Activated T-cell treated with anti-CD3 and anti-CD28 coated beads for 48 hours (primary cell): ENCODE data around the gene MOGAT1.

Source experiments
- DNase-seq: peaks from one replicate; pipeline ENCODE4 v3.0.0-alpha.2; 2020; ENCODE audit warnings: low read depth

Gene MOGAT1, protein sequence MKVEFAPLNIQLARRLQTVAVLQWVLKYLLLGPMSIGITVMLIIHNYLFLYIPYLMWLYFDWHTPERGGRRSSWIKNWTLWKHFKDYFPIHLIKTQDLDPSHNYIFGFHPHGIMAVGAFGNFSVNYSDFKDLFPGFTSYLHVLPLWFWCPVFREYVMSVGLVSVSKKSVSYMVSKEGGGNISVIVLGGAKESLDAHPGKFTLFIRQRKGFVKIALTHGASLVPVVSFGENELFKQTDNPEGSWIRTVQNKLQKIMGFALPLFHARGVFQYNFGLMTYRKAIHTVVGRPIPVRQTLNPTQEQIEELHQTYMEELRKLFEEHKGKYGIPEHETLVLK

GRCh38 chr2:222671259-222672067 is at the start of gene MOGAT1:
Gene MOGAT1, plus strand, starts transcription at chr2:222671658. Its CDS starts 128 bp downstream, at chr2:222671786.
- no peak for DNase-seq

DNA sequence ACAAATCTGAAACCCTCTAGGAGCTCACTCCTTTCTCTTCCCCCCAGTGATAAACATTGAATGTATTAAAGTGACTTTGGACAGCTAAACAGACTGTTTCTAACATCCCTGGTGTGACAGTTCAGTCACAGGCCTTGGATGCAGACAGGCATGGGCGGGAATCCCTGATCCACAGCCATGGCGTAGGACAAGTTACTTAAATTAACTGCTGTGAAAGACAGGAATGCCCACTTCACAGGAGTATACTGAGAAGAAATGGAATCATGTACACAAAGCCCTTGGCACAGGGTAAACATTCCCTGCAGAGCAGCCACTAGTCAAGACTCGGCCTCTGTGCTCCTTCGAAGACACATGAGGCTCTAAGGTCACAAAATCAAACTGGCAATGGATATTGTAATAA is 49.6 kb upstream of the MOGAT1 start:
- no peak for DNase-seq

DNA sequence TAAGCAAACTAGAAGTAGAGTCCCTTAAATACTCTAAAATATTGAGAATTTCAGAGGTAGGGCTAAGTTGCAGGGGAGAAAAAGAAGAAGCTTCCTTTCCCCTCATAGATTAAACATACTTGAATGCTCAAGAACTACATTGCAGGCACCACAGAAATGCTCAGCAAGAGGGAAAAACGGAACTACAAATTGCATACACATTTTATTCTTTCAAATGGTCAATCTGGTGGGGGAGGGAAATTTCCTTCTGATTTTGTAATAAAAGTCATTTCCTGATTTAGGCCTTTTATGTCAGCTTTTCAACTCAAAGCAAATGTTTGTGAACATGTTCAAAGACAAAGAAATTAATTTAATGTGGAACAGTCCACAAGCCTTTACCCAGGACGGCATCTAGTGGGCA is 48.5 kb upstream of the MOGAT1 start:
- no peak for DNase-seq

DNA sequence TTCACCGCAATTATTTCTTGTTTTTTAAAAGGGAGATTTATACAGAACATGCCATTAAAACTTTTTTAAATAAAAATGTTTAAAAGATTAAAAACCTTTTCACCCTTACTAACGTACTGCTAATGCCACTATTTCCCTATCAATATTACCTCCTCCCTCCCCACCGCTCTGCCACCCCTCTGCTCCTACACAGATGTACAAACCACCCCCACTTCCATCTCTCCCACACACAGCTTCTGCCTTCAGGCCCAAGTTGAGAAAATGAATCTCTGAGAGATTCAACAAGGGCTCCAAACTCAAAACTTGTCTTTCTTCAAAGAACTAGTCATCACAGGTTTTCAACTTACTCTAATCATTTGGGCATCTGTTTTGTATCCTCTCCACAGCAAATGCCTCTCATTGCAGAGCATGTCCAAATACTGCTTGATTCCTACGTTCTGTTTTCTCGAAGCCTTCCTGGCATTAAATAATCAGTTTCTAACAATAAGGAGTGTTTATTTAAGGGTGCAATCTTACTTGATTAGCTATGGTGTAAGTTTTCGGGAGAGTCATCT is 47.6 kb upstream of the MOGAT1 start:
- DNase-seq: no peak

DNA sequence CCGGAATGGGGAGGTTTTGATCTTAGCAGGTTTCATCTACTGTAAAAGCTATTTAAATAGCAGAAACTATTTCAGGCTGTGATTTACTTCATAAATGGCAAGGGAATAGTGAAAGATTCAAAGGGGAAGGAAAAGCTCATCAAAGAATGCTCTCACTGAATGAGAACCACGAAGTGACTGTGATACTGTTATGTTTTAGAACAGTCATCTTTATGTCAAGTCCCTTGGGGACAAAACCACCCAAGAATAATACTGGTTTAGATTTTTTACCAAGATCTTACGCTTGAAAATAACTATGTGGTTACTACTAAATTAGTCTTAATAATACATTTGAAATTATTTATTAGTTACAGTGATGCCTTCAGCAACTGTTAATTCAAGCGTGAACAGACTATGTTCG is 43.7 kb upstream of the MOGAT1 start:
- DNase-seq: no peak

- no peak for DNase-seq
Observed at GRCh38 chr2:222635295-222635694, 36.2 kb upstream of the MOGAT1 start.

DNA sequence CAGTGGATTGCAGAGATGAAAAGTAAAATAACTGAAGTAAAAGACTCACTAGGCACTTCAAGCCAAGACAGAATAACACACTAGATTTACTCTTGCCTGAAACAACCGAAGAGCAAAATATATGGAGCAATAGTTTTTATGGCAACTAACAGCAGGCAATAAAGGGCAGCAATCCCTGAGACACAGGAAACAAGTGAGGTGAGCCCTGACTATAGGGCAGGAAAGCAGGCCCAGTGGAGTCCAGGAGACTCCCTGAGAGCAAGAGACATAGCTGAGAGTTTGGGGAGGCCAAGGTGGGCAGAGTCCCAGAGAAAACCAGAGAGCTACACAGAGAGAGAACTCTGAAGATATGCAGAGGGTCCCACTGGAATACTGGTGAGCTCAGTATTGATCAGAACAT is 34.4 kb upstream of the MOGAT1 start:
- DNase-seq: no peak

- no peak for DNase-seq
Observed at GRCh38 chr2:222641336-222641735, 30.1 kb upstream of the MOGAT1 start.

DNA sequence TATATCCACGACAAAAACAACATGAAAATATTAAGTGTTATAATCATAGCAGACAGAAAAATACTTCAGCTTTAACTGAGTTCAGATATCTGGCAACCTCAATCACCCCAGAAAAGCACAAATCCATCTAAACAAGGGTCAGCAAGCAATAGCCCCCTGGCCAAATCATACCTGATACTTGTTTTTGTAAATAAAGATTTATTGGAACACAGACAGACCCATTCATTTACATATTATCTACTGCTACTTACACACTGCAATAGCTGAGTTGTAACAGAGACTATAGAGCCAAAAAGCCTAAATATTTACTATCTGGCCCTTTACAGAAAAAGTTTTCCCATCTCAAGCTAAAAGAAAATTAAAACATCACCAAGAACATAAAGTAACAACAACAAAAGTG is 28.3 kb upstream of the MOGAT1 start:
- DNase-seq: no peak

- no peak for DNase-seq
Observed at GRCh38 chr2:222646008-222646407, 25.4 kb upstream of the MOGAT1 start.

DNA sequence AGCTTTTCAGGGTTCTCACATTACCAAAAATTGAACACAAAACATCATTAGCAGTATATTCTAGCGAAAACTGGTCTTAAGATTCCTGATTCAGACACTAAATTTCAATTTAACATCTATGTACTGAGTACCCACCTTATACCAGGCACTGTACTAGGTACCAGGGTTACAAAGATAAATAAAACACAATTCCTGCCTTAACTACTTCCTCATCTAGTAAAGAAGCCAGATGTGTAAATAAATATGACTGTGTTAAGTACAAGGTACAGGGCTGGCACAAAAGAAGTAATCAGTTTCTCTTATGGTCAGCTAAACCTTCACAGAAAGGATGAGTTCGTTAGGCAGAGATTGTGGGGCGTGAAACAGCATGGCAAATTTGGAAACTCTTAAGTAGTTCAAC is 21.7 kb upstream of the MOGAT1 start:
- DNase-seq: no peak

DNA sequence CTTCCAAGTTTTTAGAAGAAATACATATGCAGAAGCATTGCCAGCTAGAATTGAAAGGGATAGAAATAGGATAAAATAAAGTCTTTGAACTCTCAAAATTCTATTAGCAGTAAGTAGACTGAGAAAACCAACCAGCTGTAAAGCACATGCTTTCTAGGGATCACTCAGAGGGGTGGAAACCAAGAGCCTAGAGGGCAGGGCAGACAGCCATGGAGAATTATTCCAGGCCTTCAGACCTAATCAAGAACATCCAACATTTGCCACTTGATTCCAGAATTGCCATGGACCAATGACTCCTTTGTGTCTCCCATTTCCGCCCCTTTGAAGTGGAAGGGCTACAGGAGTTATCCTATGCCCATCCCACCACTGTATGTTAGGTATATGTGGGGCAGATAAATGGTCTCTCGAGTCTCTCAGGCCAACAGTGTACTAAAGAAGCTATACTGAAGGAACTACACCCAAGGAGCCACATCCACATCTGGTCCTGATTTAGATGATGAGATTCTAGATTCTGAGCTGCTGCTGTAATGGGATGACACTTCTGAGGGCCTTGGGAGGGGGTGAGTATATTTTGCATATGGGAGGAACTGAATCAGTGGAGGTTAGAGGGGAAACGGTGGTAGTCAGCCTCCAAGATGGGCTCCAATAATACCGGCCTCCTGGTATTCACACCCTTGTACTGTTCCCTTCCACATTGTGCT is 19.6 kb upstream of the MOGAT1 start:
- DNase-seq: no peak

DNA sequence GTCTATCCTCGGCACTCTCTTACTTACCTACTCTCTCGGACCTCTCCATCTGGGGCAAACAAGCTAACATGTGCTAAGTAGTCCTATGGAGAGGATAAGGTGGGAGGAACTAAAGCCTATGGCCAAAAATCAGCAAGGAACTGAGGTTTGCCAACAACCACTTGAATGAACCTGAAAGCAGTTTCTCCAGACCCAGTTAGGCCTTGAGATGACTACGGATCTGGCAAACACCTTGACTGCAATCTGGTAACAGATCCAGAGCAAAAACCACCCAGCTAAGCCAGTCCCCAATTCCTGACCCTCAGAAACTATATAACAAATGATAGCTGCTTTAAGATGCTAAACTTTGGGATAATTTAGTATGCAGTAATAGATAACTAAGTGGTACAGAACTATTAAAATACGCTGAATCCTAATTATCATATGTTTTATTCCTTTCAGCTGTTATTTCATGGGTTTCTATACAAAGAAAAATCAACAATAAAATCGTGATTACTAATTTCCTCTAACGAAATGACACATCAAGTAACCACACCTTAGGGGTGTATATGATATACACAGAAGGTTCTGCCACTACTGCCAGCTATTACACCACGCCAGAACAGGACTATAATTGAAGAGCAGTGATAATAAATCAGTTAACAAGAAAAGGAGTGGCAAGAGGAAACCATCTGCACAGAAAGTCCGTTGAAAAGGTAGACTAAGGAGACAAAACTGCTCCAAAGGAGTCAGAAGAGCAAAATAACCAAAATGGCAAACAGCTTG is 18.8 kb upstream of the MOGAT1 start:
- no peak for DNase-seq

GRCh38 chr2:222653280-222653679 is 18.2 kb upstream of the MOGAT1 start:
- no peak for DNase-seq

DNA sequence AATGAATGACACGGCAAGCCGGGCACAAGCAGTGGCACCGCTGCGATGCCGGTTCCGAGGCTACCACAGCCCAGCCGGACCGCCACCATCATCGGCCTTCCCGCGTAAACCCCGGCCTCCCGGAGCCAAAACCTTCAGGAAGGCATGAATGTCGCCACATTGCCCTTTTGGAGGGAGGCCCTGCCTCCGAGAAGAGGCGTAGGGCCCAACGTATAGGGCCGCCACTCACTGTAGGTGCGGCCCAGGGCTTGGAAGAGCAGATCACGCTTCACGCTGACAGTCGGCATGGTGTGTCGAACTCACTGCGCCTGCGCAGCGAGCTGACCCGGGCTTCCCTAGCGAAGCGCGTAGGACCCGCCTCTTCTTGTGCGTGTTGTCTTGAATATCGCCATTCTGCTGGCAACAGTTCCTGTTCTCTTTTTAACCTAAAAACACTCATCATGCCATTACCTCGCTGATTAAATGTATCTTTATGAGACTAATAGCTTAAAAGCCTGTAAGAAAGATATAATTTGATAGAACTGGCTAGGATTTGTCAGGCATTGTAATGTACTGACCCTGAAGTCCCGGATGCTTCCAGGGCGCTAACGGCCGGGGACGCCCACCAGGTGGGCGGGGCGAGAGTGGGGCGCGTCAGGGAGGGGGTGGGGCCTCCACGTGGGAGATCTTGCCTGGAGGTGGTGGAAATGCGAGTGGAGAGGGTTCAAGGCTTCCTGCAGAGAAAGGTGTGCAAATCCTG is 15.5 kb upstream of the MOGAT1 start, which contains the start of gene FARSB:
FARSB (minus strand) TSS at position 306 of the 739 bp plus-strand sequence; CDS start at position 287, 19 bp downstream.
- DNase-seq: peak; percentile 89

- DNase-seq: no peak
Observed at GRCh38 chr2:222656526-222657446, 14.7 kb upstream of the MOGAT1 start.

- no peak for DNase-seq
Observed at GRCh38 chr2:222663479-222663878, 8.0 kb upstream of the MOGAT1 start.

DNA sequence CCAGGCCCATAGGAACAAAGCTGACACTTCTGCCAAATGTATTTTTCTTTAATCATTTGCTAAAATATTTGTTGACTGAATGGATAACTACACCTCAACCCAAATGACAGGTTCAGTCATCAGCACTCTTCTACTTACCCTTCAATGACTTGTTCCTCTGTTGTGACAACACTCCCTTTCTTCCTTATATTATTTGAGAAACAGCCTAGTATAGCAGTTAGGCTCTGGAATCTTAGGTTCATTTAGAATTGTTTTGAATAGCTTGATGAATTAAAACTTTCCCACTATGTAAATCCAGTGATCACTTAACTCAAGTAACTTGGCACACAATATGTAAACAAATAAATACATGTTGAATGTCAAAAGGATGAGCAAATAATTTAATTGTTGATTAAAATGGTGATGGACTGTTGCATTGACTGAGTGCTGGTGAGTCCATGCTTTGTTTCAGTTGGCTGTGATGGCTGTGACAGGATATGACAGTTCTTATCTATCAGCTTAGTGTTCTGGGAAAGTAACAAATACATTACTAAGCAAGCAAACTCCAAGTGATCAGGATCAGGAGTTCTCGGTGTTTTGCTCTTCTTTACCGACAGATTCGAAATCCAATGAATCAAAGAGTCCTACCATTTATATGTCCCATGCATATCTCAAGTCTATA is 2.8 kb upstream of the MOGAT1 start:
- DNase-seq: no peak

DNA sequence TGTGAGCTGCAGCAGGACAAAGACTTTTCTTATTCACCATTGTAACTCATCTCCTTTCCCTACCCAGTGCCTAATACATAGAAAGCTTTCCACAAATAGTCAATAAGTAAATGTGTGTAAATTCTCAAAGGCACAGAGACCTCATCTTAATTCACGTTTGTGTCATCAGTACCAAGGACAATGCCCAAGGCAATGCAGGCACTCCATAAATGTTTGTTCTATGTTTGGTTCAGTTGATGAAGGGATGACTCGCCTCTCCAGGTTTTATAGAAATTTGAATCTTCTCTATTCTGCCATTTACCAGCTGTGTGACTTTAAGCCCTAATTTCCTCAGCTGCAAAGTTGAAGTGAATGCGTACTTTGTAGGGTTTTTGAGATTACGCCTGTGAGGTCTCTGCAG is 2.1 kb upstream of the MOGAT1 start:
- no peak for DNase-seq
